GM23338 (cell line): ENCODE measurements around the gene NOC2L. TPM values are rescaled to one million over a fixed set of nuclear protein-coding genes. Genes with fewer than 3 reads are reported as not detected.

Source experiments
- ATAC-seq: fragments of 200-7000 bp; cut with Tn5 transposase; 3 replicates; pipeline ENCODE4 v1.9.1; 2020
- DNase-seq: peaks from one replicate; pipeline ENCODE4 v3.0.0-alpha.2; 2015; ENCODE audit warnings: low spot score
- H2AFZ ChIP-seq: fragments of 200-600 bp; sonication (generic); 2 replicates; pipeline ENCODE4 v1.8.0; 2016; ENCODE audit warnings: antibody characterized with exemption, mild to moderate bottlenecking, moderate library complexity
- H3F3A ChIP-seq: fragments of 200-600 bp; sonication (generic); replicated peaks from 2 replicates; pipeline ENCODE4 v1.8.0; 2017; ENCODE audit warnings: antibody characterized with exemption, mixed run types, low read depth
- H3K27ac ChIP-seq: fragments of 200-600 bp; sonication (generic); 2 replicates; pipeline ENCODE4 v1.6.1; 2016; ENCODE audit warnings: low read depth
- H3K27me3 ChIP-seq: fragments of 200-600 bp; sonication (generic); 2 replicates; pipeline ENCODE4 v1.8.0; 2016; ENCODE audit warnings: mild to moderate bottlenecking, mixed run types, moderate library complexity; ENCODE audit not compliant: insufficient read depth
- H3K36me3 ChIP-seq: fragments of 200-600 bp; sonication (generic); 2 replicates; pipeline ENCODE4 v1.8.0; 2016; ENCODE audit warnings: mild to moderate bottlenecking; ENCODE audit not compliant: insufficient read depth
- H3K4me1 ChIP-seq: fragments of 200-600 bp; sonication (generic); 2 replicates; pipeline ENCODE4 v1.8.0; 2016; ENCODE audit warnings: mild to moderate bottlenecking, moderate library complexity; ENCODE audit not compliant: insufficient read depth
- H3K4me2 ChIP-seq: fragments of 200-600 bp; sonication (generic); 2 replicates; pipeline ENCODE4 v1.7.1; 2017; ENCODE audit warnings: mixed run types
- H3K4me3 ChIP-seq: fragments of 200-600 bp; sonication (generic); 2 replicates; pipeline ENCODE4 v1.6.1; 2016; ENCODE audit warnings: mixed run types
- H3K79me2 ChIP-seq: fragments of 200-600 bp; sonication (generic); replicated peaks from 2 replicates; pipeline ENCODE4 v1.8.0; 2017; ENCODE audit warnings: mild to moderate bottlenecking; ENCODE audit not compliant: insufficient read depth
- H3K9me2 ChIP-seq: fragments of 200-600 bp; sonication (generic); 2 replicates; pipeline ENCODE4 v1.8.0; 2017; ENCODE audit not compliant: insufficient read depth
- H4K20me1 ChIP-seq: fragments of 200-600 bp; sonication (generic); replicated peaks from 2 replicates; pipeline ENCODE4 v1.8.0; 2017; ENCODE audit warnings: mild to moderate bottlenecking; ENCODE audit not compliant: insufficient read depth
- H3K27ac Mint-ChIP-seq: 2 replicates; pipeline ENCODE4 v1.8.0; 2020; ENCODE audit warnings: inconsistent platforms, mild to moderate bottlenecking, moderate library complexity, mixed read lengths
- H3K27me3 Mint-ChIP-seq: 3 replicates; pipeline ENCODE4 v1.8.0; 2022; ENCODE audit warnings: low read depth, mild to moderate bottlenecking, moderate library complexity, mixed read lengths, inconsistent platforms; ENCODE audit not compliant: insufficient read depth, poor library complexity
- H3K36me3 Mint-ChIP-seq: 3 replicates; pipeline ENCODE4 v1.8.0; 2021; ENCODE audit warnings: low read depth, mild to moderate bottlenecking, inconsistent platforms, moderate library complexity, mixed read lengths
- H3K4me1 Mint-ChIP-seq: 3 replicates; pipeline ENCODE4 v1.8.0; 2020; ENCODE audit warnings: mild to moderate bottlenecking, inconsistent platforms, mixed read lengths
- H3K4me3 Mint-ChIP-seq: 3 replicates; pipeline ENCODE4 v1.8.0; 2021; ENCODE audit warnings: moderate library complexity, mild to moderate bottlenecking, inconsistent platforms, mixed read lengths
- H3K9me3 Mint-ChIP-seq: 3 replicates; pipeline ENCODE4 v1.8.0; 2020; ENCODE audit warnings: moderate library complexity, mild to moderate bottlenecking, inconsistent platforms, mixed read lengths
- CREB1 ChIP-seq: fragments of 250-450 bp; sonication (Bioruptor Pico); IDR thresholded peaks from 2 replicates; pipeline ENCODE4 v1.5.0; 2020; ENCODE audit warnings: low read depth, mild to moderate bottlenecking, moderate library complexity
- CTCF ChIP-seq, 2 experiments: fragments of 200-600 bp in 1 of 2; sonication (generic) in 1 of 2; conservative IDR thresholded peaks; 2 replicates each; pipeline versions ENCODE4 v1.5.1 to v1.6.1; 2016 to 2017; ENCODE audit warnings: antibody characterized with exemption in 2 of 2, low read depth in 2 of 2, mild to moderate bottlenecking in 2 of 2, moderate library complexity in 1 of 2
- ETS1 ChIP-seq: IDR thresholded peaks from 2 replicates; pipeline ENCODE4 v1.6.1; 2016; ENCODE audit warnings: antibody characterized with exemption
- EZH2 ChIP-seq: fragments of 200-600 bp; sonication (generic); IDR thresholded peaks from one replicate; pipeline ENCODE4 v1.8.0; 2017; ENCODE audit warnings: antibody characterized with exemption, mild to moderate bottlenecking, low read depth; ENCODE audit not compliant: unreplicated experiment
- EZH2phosphoT487 ChIP-seq: fragments of 200-600 bp; sonication (generic); IDR thresholded peaks from one replicate; pipeline ENCODE4 v1.8.1; 2018; ENCODE audit warnings: antibody characterized with exemption; ENCODE audit not compliant: unreplicated experiment
- JUNB ChIP-seq: IDR thresholded peaks from one replicate; pipeline ENCODE4 v1.6.1; 2016; ENCODE audit warnings: antibody characterized with exemption; ENCODE audit not compliant: unreplicated experiment
- NANOG ChIP-seq: IDR thresholded peaks from 2 replicates; pipeline ENCODE4 v1.6.1; 2016; ENCODE audit warnings: antibody characterized with exemption, borderline replicate concordance
- POLR2AphosphoS5 ChIP-seq: IDR thresholded peaks from 2 replicates; pipeline ENCODE4 v1.6.1; 2016; ENCODE audit warnings: antibody characterized with exemption, low read depth
- STAT1 ChIP-seq: IDR thresholded peaks from one replicate; pipeline ENCODE4 v1.6.1; 2016; ENCODE audit warnings: antibody characterized with exemption; ENCODE audit not compliant: unreplicated experiment
- ZNF114 ChIP-seq: fragments of 250-450 bp; sonication (Bioruptor Pico); IDR thresholded peaks from 2 replicates; pipeline ENCODE4 v1.5.0; 2020; ENCODE audit warnings: mild to moderate bottlenecking, moderate library complexity
- ZNF331 ChIP-seq: fragments of 250-450 bp; sonication (Bioruptor Pico); IDR thresholded peaks from 2 replicates; pipeline ENCODE4 v1.5.0; 2020; ENCODE audit warnings: low read depth, mild to moderate bottlenecking, moderate library complexity
- polyA plus RNA-seq: library from polyadenylated mRNA; unstranded; fragments of >200 nt; fragmentation: Nextera tagmentation; extraction: Ambion mirVana; gene quantifications from 2 replicates; pipeline ENCODE4 v1.2.1, GENCODE V29; 2016
- total RNA-seq: library from RNA; depleted of rRNA; stranded (reverse); fragments of >200 nt; shearing (Covaris generic); gene quantifications from 2 replicates; pipeline ENCODE4 v1.2.3, GENCODE V29; 2014
- TF ChIP-seq, protein P1 (sequence below): IDR thresholded peaks from one replicate; pipeline ENCODE4 v1.6.1; 2018; ENCODE audit warnings: antibody characterized with exemption; ENCODE audit not compliant: unreplicated experiment

NOC2L gene
- total and polyA plus RNA-seq, 2 experiments from 2014 or later = 79.3 to 125 TPM

DNA sequence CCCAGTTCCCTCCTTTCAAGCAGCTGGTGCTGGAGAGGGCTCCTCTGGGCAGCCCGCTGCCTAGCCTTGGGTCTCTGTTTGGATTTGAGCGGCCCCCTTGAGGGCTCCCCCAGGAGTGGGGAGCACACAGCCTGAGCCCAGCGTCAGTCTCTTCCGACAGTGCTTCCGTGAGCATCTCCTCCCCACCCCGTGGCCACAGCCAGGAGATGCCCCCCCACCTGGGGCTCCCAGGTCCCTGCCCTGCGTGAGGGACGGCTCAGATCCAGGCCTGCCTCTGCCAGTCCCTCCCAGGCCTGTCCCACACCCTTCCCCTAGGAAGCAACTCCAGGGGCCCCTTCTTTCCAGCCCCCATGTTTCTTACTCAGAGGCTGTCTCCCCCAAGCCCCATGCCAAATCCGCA is 31.8 kb downstream of the NOC2L start:
- H3K4me3 Mint-ChIP-seq = no peak overlapping the region
- 0 out of 2 replicates have a peak, but pooled peaks cover 3% of the 10 kb centered on the region for H3K4me1 ChIP-seq
- H3K27ac Mint-ChIP-seq = no peak overlapping the region
- TF ChIP-seq EZH2 = no peak
- TF ChIP-seq CREB1 (CRISPR knock-in tag) = no peak
- TF ChIP-seq CTCF (conservative IDR thresholded peaks at IDR 0.05; ENCODE audit: low read depth in 2 of 2) = no peak
- no peak for TF ChIP-seq JUNB
- no peak for TF ChIP-seq ZNF331 (CRISPR knock-in tag)
- TF ChIP-seq STAT1 = no peak
- no peak for TF ChIP-seq ZNF114 (CRISPR knock-in tag)
- TF ChIP-seq NANOG = no peak
- H3K27me3 ChIP-seq = peaks cover 93% of the 10 kb centered on the region
- H3K4me1 Mint-ChIP-seq = peaks cover 15% of the 10 kb centered on the region
- H3F3A ChIP-seq = no peaks in the 10 kb centered on the region
- no peak overlapping the region for H3K27ac ChIP-seq
- H3K36me3 Mint-ChIP-seq = no peaks in the 10 kb centered on the region
- DNase-seq = no peak
- no peaks in the 10 kb centered on the region for H3K79me2 ChIP-seq
- no peaks in the 10 kb centered on the region for H3K9me3 Mint-ChIP-seq
- no peak overlapping the region for H3K4me2 ChIP-seq
- H2AFZ ChIP-seq = no peak overlapping the region
- H3K36me3 ChIP-seq = no peaks in the 10 kb centered on the region
- no peaks in the 10 kb centered on the region; the same call in none of the 2 replicates for H4K20me1 ChIP-seq
- H3K9me2 ChIP-seq = no peaks in the 10 kb centered on the region
- H3K4me3 ChIP-seq = no peak overlapping the region
- ATAC-seq = no peak
- peaks cover 78% of the 10 kb centered on the region for H3K27me3 Mint-ChIP-seq

DNA sequence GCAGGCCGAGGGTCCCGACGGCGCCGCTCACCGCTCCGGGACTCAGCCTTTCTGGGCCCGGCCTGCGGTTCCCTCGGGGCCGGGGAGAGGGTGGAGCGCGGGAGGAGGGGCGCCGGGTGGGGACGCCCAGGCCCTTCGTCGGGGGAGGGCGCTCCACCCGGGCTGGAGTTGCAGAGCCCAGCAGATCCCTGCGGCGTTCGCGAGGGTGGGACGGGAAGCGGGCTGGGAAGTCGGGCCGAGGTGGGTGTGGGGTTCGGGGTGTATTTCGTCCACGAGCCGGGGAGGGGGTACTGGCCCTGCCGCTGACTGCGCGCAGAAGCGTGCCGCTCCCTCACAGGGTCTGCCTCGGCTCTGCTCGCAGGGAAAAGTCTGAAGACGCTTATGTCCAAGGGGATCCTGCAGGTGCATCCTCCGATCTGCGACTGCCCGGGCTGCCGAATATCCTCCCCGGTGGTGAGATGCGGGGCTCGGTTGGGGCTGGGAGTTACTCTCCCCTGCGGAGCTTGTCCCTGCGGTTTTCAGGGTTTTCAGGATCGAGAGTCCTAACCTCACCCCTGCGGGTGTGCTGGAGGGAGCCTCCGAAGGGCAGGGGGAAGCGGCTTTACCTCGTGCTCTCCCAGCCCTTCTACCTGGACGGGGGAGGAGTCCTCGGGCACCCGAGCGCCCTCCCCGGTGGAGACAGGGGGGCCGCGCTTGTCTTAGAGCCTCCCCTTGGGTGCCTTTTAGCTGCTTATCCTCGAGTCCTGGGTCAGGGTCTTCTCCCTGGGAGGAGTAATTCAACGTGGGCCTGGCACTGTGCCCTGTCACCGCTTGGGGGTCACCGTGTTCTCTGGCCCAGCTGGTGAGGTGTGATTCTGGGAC is 33.3 kb downstream of the NOC2L start:
- H3K4me1 Mint-ChIP-seq = peaks cover 17% of the 10 kb centered on the region
- DNase-seq = no peak
- H3K27ac Mint-ChIP-seq = no peak overlapping the region
- no peaks in the 10 kb centered on the region for H3K9me2 ChIP-seq
- peak overlapping the region; percentile 65 for H3K4me3 Mint-ChIP-seq
- peak; percentile 6 for ATAC-seq
- no peak overlapping the region for H3K27ac ChIP-seq
- H3K9me3 Mint-ChIP-seq = no peaks in the 10 kb centered on the region
- peaks cover 5% of the 10 kb centered on the region; the same call in 1 of the 2 replicates for H3K4me1 ChIP-seq
- H3K36me3 Mint-ChIP-seq = no peaks in the 10 kb centered on the region
- H4K20me1 ChIP-seq = no peaks in the 10 kb centered on the region; the same call in none of the 2 replicates
- H2AFZ ChIP-seq = no peak overlapping the region
- no peaks in the 10 kb centered on the region for H3F3A ChIP-seq
- H3K27me3 ChIP-seq = peaks cover 98% of the 10 kb centered on the region
- H3K36me3 ChIP-seq = no peaks in the 10 kb centered on the region
- H3K4me2 ChIP-seq = peak overlapping the region; percentile 70
- H3K79me2 ChIP-seq = no peaks in the 10 kb centered on the region
- H3K27me3 Mint-ChIP-seq = peaks cover 80% of the 10 kb centered on the region
- peak overlapping the region; percentile 49 for H3K4me3 ChIP-seq
- no peak for TF ChIP-seq NANOG
- no peak for TF ChIP-seq ETS1
- TF ChIP-seq ZNF114 (CRISPR knock-in tag) = no peak
- TF ChIP-seq, protein P1, sequence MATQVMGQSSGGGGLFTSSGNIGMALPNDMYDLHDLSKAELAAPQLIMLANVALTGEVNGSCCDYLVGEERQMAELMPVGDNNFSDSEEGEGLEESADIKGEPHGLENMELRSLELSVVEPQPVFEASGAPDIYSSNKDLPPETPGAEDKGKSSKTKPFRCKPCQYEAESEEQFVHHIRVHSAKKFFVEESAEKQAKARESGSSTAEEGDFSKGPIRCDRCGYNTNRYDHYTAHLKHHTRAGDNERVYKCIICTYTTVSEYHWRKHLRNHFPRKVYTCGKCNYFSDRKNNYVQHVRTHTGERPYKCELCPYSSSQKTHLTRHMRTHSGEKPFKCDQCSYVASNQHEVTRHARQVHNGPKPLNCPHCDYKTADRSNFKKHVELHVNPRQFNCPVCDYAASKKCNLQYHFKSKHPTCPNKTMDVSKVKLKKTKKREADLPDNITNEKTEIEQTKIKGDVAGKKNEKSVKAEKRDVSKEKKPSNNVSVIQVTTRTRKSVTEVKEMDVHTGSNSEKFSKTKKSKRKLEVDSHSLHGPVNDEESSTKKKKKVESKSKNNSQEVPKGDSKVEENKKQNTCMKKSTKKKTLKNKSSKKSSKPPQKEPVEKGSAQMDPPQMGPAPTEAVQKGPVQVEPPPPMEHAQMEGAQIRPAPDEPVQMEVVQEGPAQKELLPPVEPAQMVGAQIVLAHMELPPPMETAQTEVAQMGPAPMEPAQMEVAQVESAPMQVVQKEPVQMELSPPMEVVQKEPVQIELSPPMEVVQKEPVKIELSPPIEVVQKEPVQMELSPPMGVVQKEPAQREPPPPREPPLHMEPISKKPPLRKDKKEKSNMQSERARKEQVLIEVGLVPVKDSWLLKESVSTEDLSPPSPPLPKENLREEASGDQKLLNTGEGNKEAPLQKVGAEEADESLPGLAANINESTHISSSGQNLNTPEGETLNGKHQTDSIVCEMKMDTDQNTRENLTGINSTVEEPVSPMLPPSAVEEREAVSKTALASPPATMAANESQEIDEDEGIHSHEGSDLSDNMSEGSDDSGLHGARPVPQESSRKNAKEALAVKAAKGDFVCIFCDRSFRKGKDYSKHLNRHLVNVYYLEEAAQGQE = no peak
- peak; percentile 77 for TF ChIP-seq EZH2phosphoT487
- TF ChIP-seq POLR2AphosphoS5 = no peak
- TF ChIP-seq EZH2 = peak; percentile 92
- no peak for TF ChIP-seq CREB1 (CRISPR knock-in tag)
- TF ChIP-seq JUNB = no peak
- no peak; a peak in 1 of 4 replicates for TF ChIP-seq CTCF (conservative IDR thresholded peaks at IDR 0.05; ENCODE audit: low read depth in 2 of 2)
